Activated naive CD8-positive, alpha-beta T cell treated with anti-CD3 and anti-CD28 coated beads, Interleukin-2, amount 50 U/mL, for 16 hours (primary cell): Measurements from ENCODE around the gene TIGD4.
"Not testable (repeated sequence)": the region's sequence is repeated elsewhere in the genome, so short reads cannot be mapped to it uniquely, and the experiment has no call there.

ENCODE experiments used
- DNase-seq: peaks from one replicate; pipeline ENCODE4 v3.0.0-alpha.2; 2020; ENCODE audit warnings: low read depth, low spot score

Gene TIGD4

DNA sequence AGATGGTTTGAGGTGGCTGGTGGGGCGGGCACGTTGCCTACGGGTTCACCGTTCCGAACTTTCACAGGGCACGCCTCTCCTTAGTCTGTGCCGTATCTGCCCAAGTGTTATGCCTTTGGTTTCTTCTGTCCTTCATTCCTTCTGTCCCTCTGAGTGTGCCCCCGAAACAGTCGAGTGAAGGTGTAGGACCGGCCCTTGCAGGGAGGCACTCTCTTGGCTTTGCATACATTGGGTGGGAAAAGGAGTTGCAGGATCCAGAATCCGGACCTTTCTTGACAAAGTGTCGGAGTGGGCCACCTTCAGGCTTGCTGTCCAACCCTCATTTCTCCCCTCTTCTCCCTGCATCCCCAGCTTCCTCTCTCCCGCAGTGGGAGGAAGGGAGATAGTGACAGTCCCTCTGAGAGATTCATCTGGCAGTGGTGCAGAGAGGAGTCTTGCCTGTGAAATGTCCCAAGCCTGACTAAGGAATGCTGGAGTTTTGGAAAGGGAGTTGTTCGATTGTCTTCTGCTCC, 793 bp upstream of the TIGD4 start:
- no peak for DNase-seq

GRCh38 chr4:152778656-152779512, 646 bp downstream of the TIGD4 start:
- no peak for DNase-seq

- DNase-seq, result no peak
Observed at GRCh38 chr4:152777488-152777887, 2.0 kb downstream of the TIGD4 start.

GRCh38 chr4:152776352-152776751, 3.2 kb downstream of the TIGD4 start:
- no peak for DNase-seq

DNA sequence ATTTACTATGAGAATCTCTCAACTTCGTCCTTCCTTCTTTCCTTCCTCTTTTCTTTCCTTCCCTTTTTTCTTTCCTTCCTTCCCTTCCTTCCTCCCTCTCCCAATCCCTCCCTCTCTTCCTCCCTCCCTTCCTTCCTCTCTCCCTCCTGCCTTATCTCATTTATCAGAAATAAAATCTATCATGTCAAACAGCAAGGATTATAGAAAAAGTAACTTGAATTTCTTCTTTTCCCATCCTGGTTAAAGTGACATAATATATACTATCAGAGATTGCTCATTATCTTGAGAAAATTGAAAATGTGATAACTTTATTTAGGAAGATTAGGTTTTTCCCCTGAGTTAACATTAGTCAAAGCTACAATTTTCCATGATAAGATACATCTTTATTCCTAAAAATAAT, 5.6 kb downstream of the TIGD4 start:
- no peak for DNase-seq

DNA sequence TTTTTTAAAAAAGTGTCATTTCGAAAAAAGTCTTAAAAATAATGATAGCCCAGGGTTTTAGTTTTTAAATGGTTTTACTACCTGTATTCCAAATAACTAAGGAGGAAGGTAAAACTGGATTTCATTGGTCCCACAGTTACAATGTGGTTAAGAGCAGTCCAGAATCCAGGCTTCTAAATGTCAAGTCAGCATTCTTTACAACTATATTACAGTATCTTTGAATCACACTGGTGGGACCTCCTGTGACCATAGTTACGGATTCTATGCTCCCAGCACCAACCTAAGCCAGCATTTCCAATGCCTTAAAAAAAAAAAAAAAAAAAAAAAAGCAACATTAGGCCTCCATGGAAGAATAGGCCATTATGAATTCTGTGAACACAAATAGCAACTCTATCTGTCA, 6.2 kb downstream of the TIGD4 start:
- DNase-seq, result no peak

GRCh38 chr4:152771741-152772533, 7.6 kb downstream of the TIGD4 start:
- DNase-seq, result no peak

DNA sequence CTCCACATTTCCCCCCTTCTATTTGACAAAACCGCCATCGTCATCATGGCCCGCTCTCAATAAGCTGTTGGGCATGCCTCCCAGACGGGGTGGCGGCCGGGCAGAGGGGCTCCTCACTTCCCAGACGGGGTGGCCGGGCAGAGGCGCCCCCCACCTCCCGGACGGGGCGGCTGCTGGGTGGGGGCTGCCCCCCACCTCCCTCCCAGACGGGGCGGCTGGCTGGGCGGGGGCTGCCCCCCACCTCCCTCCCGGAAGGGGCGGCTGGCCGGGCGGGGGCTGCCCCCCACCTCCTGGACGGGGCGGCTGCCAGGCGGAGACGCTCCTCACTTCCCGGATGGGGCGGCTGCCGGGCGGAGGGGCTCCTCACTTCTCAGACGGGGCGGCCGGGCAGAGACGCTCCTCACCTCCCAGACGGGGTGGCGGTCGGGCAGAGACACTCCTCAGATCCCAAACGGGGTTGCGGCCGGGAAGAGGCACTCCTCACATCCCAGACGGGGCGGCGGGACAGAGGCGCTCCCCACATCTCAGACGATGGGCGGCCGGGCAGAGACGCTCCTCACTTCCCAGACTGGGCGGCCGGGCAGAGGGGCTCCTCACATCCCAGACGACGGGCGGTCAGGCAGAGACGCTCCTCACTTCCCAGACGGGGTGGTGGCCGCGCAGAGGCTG, 14.3 kb downstream of the TIGD4 start:
- not testable (repeated sequence) for DNase-seq

- no peak for DNase-seq
Observed at GRCh38 chr4:152763796-152764195, 15.7 kb downstream of the TIGD4 start.

- DNase-seq, result no peak
Observed at GRCh38 chr4:152748619-152749018, 30.9 kb downstream of the TIGD4 start.

DNA sequence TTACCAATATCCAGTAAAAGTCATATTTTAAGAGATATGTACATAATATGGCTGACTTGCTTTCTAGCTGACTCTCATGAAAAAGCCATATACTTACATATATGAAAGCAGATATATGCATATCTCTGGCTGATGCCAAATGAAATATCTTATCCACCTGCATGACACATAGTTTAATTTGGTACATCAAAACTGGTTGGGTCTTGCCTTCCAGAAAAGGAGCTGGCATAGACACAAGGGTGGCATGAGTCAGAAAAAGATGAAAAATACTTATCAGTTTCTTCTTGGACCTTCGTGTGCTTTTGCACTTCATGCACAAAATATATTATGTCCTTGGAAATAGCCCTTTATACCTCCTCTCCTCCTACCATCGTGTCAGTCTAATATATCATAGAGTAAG, 32.1 kb downstream of the TIGD4 start:
- DNase-seq, result no peak

GRCh38 chr4:152738827-152739226, 40.7 kb downstream of the TIGD4 start:
- DNase-seq, result no peak

DNA sequence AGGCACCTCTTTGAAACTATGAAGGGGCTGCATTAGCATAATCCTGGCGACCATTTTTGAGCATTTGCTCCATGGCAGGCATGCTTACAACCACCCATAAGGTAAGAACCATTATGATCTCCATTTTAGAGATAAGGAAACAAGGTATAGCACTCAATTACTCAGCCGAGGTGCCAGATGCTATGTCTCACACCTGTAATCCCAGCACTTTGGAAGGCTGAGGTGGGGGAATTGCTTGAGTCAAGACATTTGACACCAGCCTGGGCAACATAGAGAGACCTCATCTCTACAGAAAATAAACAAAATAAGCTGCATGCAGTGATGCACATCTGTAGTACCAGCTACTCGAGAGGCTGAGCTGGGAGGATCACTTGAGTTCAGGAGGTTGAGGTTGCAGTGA, 43.6 kb downstream of the TIGD4 start:
- no peak for DNase-seq

DNA sequence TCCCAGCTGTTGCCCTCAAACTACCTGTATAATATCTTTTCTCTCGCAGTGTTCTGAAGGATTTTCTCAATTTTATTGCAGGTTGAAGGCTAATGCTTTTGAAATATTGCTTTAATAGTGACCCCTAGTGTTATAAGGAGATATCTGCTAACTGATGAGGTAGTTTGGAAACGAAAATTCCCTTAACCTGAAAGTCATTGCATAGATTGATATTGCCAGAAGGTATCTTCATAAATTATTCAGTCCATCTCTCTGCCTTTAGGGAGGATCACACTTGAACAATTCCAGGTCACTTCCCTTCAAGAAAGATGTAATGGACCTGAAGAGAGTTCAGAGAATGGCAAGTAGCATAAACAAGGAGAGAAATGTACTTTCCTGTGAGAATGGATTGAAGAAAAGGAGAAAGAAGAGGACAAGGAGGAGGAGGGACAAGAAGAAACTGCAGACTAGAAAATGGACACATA, 44.1 kb downstream of the TIGD4 start:
- no peak for DNase-seq

- no peak for DNase-seq
Observed at GRCh38 chr4:152734699-152735050, 44.9 kb downstream of the TIGD4 start.

GRCh38 chr4:152734015-152734698, 45.4 kb downstream of the TIGD4 start:
- no peak for DNase-seq

DNA sequence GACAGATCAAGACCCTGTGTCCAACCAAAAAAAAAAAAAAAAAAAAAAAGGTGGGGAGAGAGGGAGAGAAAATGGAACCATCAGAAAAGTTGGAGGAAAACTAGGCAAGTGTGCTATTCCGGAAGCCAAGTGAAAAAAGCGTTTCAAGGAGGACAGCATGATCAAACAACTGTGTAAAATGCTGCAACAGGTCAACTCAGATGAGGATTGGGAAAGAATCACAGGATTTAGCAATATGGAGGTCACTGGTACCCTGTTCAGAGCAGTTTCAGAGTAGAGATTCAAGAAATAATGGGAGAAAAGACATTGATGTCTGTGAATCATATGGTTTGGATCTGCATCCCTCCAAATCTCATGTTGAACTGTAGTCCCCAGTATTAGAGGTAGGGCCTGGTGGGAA, 47.5 kb downstream of the TIGD4 start:
- DNase-seq, result no peak

GRCh38 chr4:152729466-152729865, 50.1 kb downstream of the TIGD4 start:
- no peak for DNase-seq

DNA sequence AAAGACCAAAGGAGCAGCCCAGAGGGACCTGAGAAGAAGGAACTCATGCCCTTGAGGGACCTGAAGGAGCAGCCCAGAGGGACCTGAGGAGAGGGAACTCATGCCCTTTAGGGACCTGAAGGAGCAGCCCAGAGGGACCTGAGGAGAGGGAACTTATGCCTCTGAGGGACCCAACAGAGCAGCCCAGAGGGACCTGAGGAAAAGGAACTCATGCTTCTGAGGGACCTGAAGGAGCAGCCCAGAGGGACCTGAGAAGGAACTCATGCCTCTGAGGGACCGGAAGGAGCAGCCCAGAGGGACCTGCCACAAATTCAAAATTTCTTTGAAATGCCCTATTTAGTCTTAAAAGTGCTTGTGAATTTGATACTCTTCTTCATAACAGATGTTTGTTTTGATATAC, 51.2 kb downstream of the TIGD4 start:
- no peak for DNase-seq

- DNase-seq, result no peak
Observed at GRCh38 chr4:152727784-152728183, 51.7 kb downstream of the TIGD4 start.

- no peak for DNase-seq
Observed at GRCh38 chr4:152724494-152724893, 55.0 kb downstream of the TIGD4 start.

GRCh38 chr4:152723236-152723635, 56.3 kb downstream of the TIGD4 start:
- no peak for DNase-seq
